GM18858 (cell line): ENCODE data around the gene HOXA4.

Experiments
- ATAC-seq: cut with Tn5 transposase; IDR thresholded peaks from one replicate; pipeline ENCODE4 v1.9.1; 2021; ENCODE audit not compliant: unreplicated experiment

HOXA4 gene

GRCh38 chr7:27147199-27148030, 16.9 kb upstream of the HOXA4 start, which contains the start of gene HOXA6:
HOXA6 (minus strand) TSS chr7:27147774; CDS start chr7:27147749, 25 bp downstream.
- ATAC-seq: no peak

- ATAC-seq: no peak
Observed at GRCh38 chr7:27146491-27147198, 16.1 kb upstream of the HOXA4 start.

GRCh38 chr7:27145914-27146412, 15.4 kb upstream of the HOXA4 start:
- no peak for ATAC-seq

GRCh38 chr7:27145165-27145913, 14.8 kb upstream of the HOXA4 start:
- no peak for ATAC-seq

GRCh38 chr7:27144781-27145164, 14.2 kb upstream of the HOXA4 start:
- no peak for ATAC-seq

GRCh38 chr7:27143950-27144780, 13.6 kb upstream of the HOXA4 start:
- ATAC-seq: no peak

- no peak for ATAC-seq
Observed at GRCh38 chr7:27143023-27143949, 12.7 kb upstream of the HOXA4 start, which contains the start of gene HOXA5. HOXA5 (minus strand) TSS chr7:27143681; CDS start chr7:27143607, 74 bp downstream.

GRCh38 chr7:27142580-27143022, 12.0 kb upstream of the HOXA4 start:
- no peak for ATAC-seq

GRCh38 chr7:27141923-27142579, 11.5 kb upstream of the HOXA4 start:
- ATAC-seq: no peak

GRCh38 chr7:27141137-27141922, 10.8 kb upstream of the HOXA4 start:
- ATAC-seq: no peak

- no peak for ATAC-seq
Observed at GRCh38 chr7:27140126-27140857, 9.7 kb upstream of the HOXA4 start.

GRCh38 chr7:27139334-27140125, 9.0 kb upstream of the HOXA4 start:
- ATAC-seq: no peak

GRCh38 chr7:27138985-27139333, 8.4 kb upstream of the HOXA4 start:
- no peak for ATAC-seq

GRCh38 chr7:27138472-27138871, 7.9 kb upstream of the HOXA4 start:
- ATAC-seq: no peak

- no peak for ATAC-seq
Observed at GRCh38 chr7:27137640-27138315, 7.2 kb upstream of the HOXA4 start.

- ATAC-seq: no peak
Observed at GRCh38 chr7:27134392-27134791, 3.8 kb upstream of the HOXA4 start.
